Lower leg skin (tissue), 3 donors: ENCODE results near the gene COL6A2.
"Not testable (repeated sequence)": the region's sequence is repeated elsewhere in the genome, so short reads cannot be mapped to it uniquely, and the experiment has no call there.

ENCODE experiments used
- POLR2A ChIP-seq, 2 donors: fragments of 450-650 bp; IDR thresholded peaks; one replicate each; pipeline ENCODE4 v1.6.1; 2016 to 2017; ENCODE audit warnings: antibody characterized with exemption in 2 of 2, mild to moderate bottlenecking in 1 of 2, moderate library complexity in 1 of 2
- TF ChIP-seq, protein P1 (sequence below), 3 donors: fragments of 450-650 bp; IDR thresholded peaks; one replicate each; pipeline ENCODE4 v1.5.1; 2016; ENCODE audit warnings: antibody characterized with exemption in 3 of 3, mild to moderate bottlenecking in 3 of 3, moderate library complexity in 2 of 3

DNA sequence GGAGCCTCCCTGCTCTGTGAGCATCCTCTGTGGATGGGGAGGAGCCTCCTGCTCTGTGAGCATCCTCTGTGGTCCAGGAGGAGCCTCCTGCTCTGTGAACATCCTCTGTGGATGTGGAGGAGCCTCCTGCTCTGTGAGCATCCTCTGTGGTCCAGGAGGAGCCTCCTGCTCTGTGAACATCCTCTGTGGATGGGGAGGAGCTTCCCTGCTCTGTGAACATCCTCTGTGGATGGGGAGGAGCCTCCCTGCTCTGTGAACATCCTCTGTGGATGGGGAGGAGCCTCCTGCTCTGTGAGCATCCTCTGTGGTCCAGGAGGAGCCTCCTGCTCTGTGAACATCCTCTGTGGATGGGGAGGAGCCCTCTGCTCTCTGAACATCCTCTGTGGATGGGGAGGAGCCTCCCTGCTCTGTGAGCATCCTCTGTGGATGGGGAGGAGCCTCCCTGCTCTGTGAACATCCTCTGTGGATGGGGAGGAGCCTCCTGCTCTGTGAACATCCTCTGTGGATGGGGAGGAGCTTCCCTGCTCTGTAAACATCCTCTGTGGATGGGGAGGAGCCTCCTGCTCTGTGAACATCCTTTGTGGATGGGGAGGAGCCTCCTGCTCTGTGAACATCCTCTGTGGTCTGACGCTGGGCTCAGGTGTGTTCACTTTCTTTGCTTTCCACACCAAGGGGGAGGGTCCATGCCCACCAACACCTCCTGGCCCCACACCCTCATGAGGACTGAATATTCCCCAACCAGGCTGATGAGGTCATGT, 72.7 kb downstream of the COL6A2 start:
- TF ChIP-seq, protein P1, sequence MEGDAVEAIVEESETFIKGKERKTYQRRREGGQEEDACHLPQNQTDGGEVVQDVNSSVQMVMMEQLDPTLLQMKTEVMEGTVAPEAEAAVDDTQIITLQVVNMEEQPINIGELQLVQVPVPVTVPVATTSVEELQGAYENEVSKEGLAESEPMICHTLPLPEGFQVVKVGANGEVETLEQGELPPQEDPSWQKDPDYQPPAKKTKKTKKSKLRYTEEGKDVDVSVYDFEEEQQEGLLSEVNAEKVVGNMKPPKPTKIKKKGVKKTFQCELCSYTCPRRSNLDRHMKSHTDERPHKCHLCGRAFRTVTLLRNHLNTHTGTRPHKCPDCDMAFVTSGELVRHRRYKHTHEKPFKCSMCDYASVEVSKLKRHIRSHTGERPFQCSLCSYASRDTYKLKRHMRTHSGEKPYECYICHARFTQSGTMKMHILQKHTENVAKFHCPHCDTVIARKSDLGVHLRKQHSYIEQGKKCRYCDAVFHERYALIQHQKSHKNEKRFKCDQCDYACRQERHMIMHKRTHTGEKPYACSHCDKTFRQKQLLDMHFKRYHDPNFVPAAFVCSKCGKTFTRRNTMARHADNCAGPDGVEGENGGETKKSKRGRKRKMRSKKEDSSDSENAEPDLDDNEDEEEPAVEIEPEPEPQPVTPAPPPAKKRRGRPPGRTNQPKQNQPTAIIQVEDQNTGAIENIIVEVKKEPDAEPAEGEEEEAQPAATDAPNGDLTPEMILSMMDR (IDR thresholded peaks at IDR 0.05): not testable (repeated sequence)
- not testable (repeated sequence) for TF ChIP-seq POLR2A (IDR thresholded peaks at IDR 0.05)
